Sigmoid colon (tissue), 4 donors: ENCODE data around the gene UBASH3A.

Experiments used
- CTCF ChIP-seq, 4 experiments: fragments of 450-650 bp in 3 of 4; fragments of 200-600 bp in 1 of 4; IDR thresholded peaks; one replicate each; pipeline ENCODE4 v1.5.1; 2016 to 2019; ENCODE audit warnings: antibody characterized with exemption in 4 of 4, mild to moderate bottlenecking in 3 of 4, moderate library complexity in 2 of 4
- EP300 ChIP-seq, 4 donors: sonication (generic); formaldehyde crosslinking; IDR thresholded peaks; one replicate each; pipeline ENCODE4 v1.6.1; 2017; ENCODE audit warnings: antibody characterized with exemption in 4 of 4
- POLR2A ChIP-seq, 2 donors: fragments of 450-650 bp; IDR thresholded peaks; one replicate each; pipeline ENCODE4 v1.6.1; 2016; ENCODE audit warnings: antibody characterized with exemption in 2 of 2, mild to moderate bottlenecking in 2 of 2, moderate library complexity in 2 of 2

GRCh38 chr21:42490720-42491119 lies 87.0 kb downstream of the UBASH3A start:
- no peak for TF ChIP-seq CTCF (IDR thresholded peaks at IDR 0.05)
- no peak for TF ChIP-seq EP300 (IDR thresholded peaks at IDR 0.05)
- no peak for TF ChIP-seq POLR2A (IDR thresholded peaks at IDR 0.05)
